Transverse colon (tissue), 4 donors: Measurements from ENCODE around the gene TNPO2. TPM values are rescaled to one million over a fixed set of nuclear protein-coding genes. Genes with fewer than 3 reads are reported as not detected.
A peak's percentile ranks its signal among the peaks of the same experiment; 100 is the strongest.

Source experiments
- DNase-seq: peaks from one replicate; pipeline ENCODE4 v3.0.0-alpha.2; 2019
- H3K27ac ChIP-seq, 4 donors: fragments of 200-600 bp; sonication (generic); 2 replicates each; pipeline ENCODE4 v1.5.1; 2016 to 2018; ENCODE audit warnings: inconsistent platforms in 4 of 4
- H3K27me3 ChIP-seq: fragments of 200-600 bp; sonication (generic); 2 replicates; pipeline ENCODE4 v1.5.1; 2017; ENCODE audit warnings: inconsistent platforms
- H3K36me3 ChIP-seq, 4 donors: fragments of 200-600 bp; sonication (generic); 2 replicates each; pipeline ENCODE4 v1.5.1; 2017 to 2019; ENCODE audit warnings: inconsistent platforms in 4 of 4
- H3K4me1 ChIP-seq, 4 donors: fragments of 200-600 bp; sonication (generic); 2 replicates each; pipeline ENCODE4 v1.5.1; 2017 to 2020; ENCODE audit warnings: inconsistent platforms in 4 of 4
- H3K4me3 ChIP-seq, 4 donors: fragments of 200-600 bp; sonication (generic); 1 replicate in 1 of 4; 2 replicates in 3 of 4; pipeline versions ENCODE4 v1.5.1 to v1.6.1; 2017 to 2019; ENCODE audit warnings: inconsistent platforms in 4 of 4
- H3K9me3 ChIP-seq, 2 donors: fragments of 200-600 bp; sonication (generic); 2 replicates each; pipeline ENCODE4 v1.5.1; 2017 to 2019; ENCODE audit warnings: inconsistent platforms in 2 of 2
- CTCF ChIP-seq, 5 experiments: fragments of 200-600 bp in 3 of 5; fragments of 450-650 bp in 2 of 5; sonication (generic) in 3 of 5; IDR thresholded peaks; 1 replicate in 2 of 5; 2 replicates in 3 of 5; pipeline ENCODE4 v1.5.1; 2016 to 2017; ENCODE audit warnings: antibody characterized with exemption in 5 of 5, inconsistent platforms in 3 of 5, mild to moderate bottlenecking in 2 of 5, moderate library complexity in 1 of 5
- EP300 ChIP-seq: sonication (generic); formaldehyde crosslinking; IDR thresholded peaks from one replicate; pipeline ENCODE4 v1.6.1; 2017; ENCODE audit warnings: antibody characterized with exemption, low read depth
- POLR2A ChIP-seq: fragments of 450-650 bp; IDR thresholded peaks from one replicate; pipeline ENCODE4 v1.6.1; 2016; ENCODE audit warnings: antibody characterized with exemption, mild to moderate bottlenecking, moderate library complexity
- POLR2AphosphoS5 ChIP-seq, 3 donors: sonication (generic); formaldehyde crosslinking; IDR thresholded peaks; one replicate each; pipeline ENCODE4 v1.6.1; 2016; ENCODE audit warnings: antibody characterized with exemption in 3 of 3
- WGBS, 2 donors: methylation state at CpG; one replicate each; pipeline ENCODE4 v1.1.5; 2018; ENCODE audit warnings: low coverage in 1 of 2; 5-methylcytosine and 5-hydroxymethylcytosine counted together
- in situ Hi-C, 4 donors: fragments of 200-750 bp; cut with MboI; loops; one replicate each; pipeline versions ENCODE4 v1.15.0 to v1.15.1; 2017; ENCODE audit warnings: low sequenced_read_pairs in 3 of 4, low pct_ligation_motif_present in 1 of 4, low pct_unique_long_range_greater_than_20kb in 1 of 4
- intact Hi-C: fragments of 100-400 bp; cut with DNase I; formaldehyde crosslinking; loops from one replicate; pipeline ENCODE4 v1.15.1; 2023; ENCODE audit warnings: low total_unique reads
- total RNA-seq, 4 donors: library from RNA; depleted of rRNA; stranded (reverse); fragments of >200 nt; gene quantifications; one replicate each; pipeline ENCODE4 v1.1.0, GENCODE V29; 2016

TNPO2 gene
- total RNA-seq, 4 donors from 2014 or later = 39.2 to 128 (median 62.7) TPM

GRCh38 chr19:12668932-12669269 lies 54.8 kb downstream of the TNPO2 start:
- H3K36me3 ChIP-seq = peaks cover 0 to 3% (median 0%) of the 10 kb centered on the region in 4 donors
- H3K27me3 ChIP-seq = no peaks in the 10 kb centered on the region
- intact Hi-C loops = no loop called here
- in situ Hi-C loops = no loop called here
- H3K9me3 ChIP-seq = no peaks in the 10 kb centered on the region
- TF ChIP-seq EP300 (no peak), POLR2AphosphoS5 (IDR thresholded peaks at IDR 0.05) (no peak), CTCF (IDR thresholded peaks at IDR 0.05) (no peak)
- H3K27ac ChIP-seq = peak overlapping the region; percentile 90 to 95 (median 92)
- DNase-seq = peak; percentile 62
- 2% methylated on average over 24 of the region's 24 CpGs; no CpG with 5 or more reads in 1 of the 2 donors for WGBS, 2 donors
- H3K4me1 ChIP-seq = peaks cover 19 to 45% (median 36%) of the 10 kb centered on the region in 4 donors
- peak overlapping the region; percentile 66 to 90 (median 72) for H3K4me3 ChIP-seq

DNA sequence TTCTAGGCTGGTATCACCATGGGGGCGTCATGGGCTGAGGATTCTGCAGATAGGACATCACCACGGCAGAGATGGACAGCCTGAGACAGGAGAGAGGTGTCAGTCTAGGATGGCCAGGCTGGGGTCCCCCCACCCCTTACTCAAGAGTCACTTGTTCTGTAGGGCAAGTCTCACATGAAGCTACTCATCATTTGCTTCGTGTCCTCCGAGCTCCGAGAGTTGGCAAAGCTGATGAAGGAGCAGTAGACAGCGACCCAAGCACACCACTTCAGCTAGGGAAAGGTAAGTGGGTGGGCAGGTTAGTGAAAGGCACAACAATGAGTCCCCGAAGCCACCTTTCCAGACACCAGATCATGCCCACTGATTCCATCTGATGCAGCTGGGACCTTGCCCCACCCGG lies 55.4 kb downstream of the TNPO2 start:
- Histone ChIP-seq H3K9me3 (no peaks in the 10 kb centered on the region), H3K4me1 (peaks cover 19 to 45% (median 36%) of the 10 kb centered on the region in 4 donors), H3K36me3 (peaks cover 0 to 3% (median 0%) of the 10 kb centered on the region in 4 donors), H3K4me3 (peak overlapping the region; percentile 66 to 90 (median 72)), H3K27ac (peak overlapping the region; percentile 90 to 95 (median 92)), H3K27me3 (no peaks in the 10 kb centered on the region)
- 74% methylated on average over 8 of the region's 8 CpGs; no CpG with 5 or more reads in 1 of the 2 donors for whole genome bisulfite sequencing, 2 donors
- in situ Hi-C loops = no loop called here
- DNase-seq = no peak
- intact Hi-C loops = no loop called here
- TF ChIP-seq POLR2A = no peak
- no peak for TF ChIP-seq POLR2AphosphoS5 (IDR thresholded peaks at IDR 0.05)
- no peak for TF ChIP-seq CTCF (IDR thresholded peaks at IDR 0.05)
- no peak for TF ChIP-seq EP300

DNA sequence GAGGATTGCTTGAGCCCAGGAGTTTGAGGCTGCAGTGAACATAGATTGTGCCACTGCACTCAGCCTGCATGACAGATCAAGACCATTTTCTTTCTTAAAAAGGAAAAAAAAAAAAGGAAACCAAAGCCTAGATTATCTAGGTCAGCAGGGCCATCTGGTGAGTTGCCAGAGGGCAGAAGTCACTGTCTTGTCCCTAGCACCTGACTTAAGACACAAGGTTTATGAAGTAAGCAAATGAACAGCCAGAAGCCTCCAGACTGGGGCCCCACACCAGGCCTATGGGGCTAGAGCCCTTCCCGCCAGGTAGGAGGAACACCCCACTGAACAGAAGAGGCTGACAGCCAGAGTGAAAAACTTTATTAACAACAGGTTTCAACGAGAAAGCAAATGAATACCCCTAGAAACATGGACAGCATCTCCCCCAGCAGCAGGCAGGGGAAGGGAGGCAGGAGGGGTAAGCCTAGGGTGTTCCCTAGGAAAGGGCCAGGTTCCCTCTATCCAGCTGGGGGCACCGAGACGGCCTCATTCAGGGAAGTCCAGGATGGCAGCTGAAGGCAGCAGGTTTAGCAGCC lies 55.9 kb downstream of the TNPO2 start:
- no peak for DNase-seq

More for the DNA sequence above, 55.9 kb downstream of the TNPO2 start:
- Histone ChIP-seq H3K27ac (no peak overlapping the region), H3K4me1 (peaks cover 19 to 45% (median 36%) of the 10 kb centered on the region in 4 donors), H3K4me3 (peak overlapping the region in 1 of 4 donors; percentile 90), H3K27me3 (no peaks in the 10 kb centered on the region), H3K9me3 (no peaks in the 10 kb centered on the region), H3K36me3 (peaks cover 0 to 6% (median 0%) of the 10 kb centered on the region in 4 donors)
- TF ChIP-seq POLR2A (no peak), EP300 (no peak), CTCF (IDR thresholded peaks at IDR 0.05) (no peak), POLR2AphosphoS5 (IDR thresholded peaks at IDR 0.05) (no peak)
- in situ Hi-C loops = no loop called here
- 64% methylated on average over 4 of the region's 4 CpGs; no CpG with 5 or more reads in 1 of the 2 donors for WGBS, 2 donors
- intact Hi-C loops = no loop called here
